Transverse colon (tissue), 3 donors: ENCODE results near the gene CEBPA.

Experiments
- EP300 ChIP-seq: sonication (generic); formaldehyde crosslinking; IDR thresholded peaks from one replicate; pipeline ENCODE4 v1.6.1; 2017; ENCODE audit warnings: antibody characterized with exemption, low read depth
- POLR2AphosphoS5 ChIP-seq, 3 donors: sonication (generic); formaldehyde crosslinking; IDR thresholded peaks; one replicate each; pipeline ENCODE4 v1.6.1; 2016; ENCODE audit warnings: antibody characterized with exemption in 3 of 3

GRCh38 chr19:33350538-33351309 lies 48.4 kb upstream of the CEBPA start:
- TF ChIP-seq EP300 (no peak), POLR2AphosphoS5 (IDR thresholded peaks at IDR 0.05) (no peak)
